ENCODE results near the gene CACNB4.

- TF ChIP-seq REST (IDR thresholded peaks at IDR 0.05; ENCODE audit: insufficient read depth in 1 of 2, low read depth in 2 of 2, low read length in 2 of 2) (no peak), SIN3A (IDR thresholded peaks at IDR 0.05; ENCODE audit: borderline replicate concordance, insufficient read depth, low read length) (no peak)
Observed at GRCh38 chr2:152063325-152063924, 35.4 kb downstream of the CACNB4 start.

All from PFSK-1 (cell line).